Fibroblast of the aortic adventitia (primary cell): ENCODE data around the gene TOR4A. TPM values are rescaled to one million over a fixed set of nuclear protein-coding genes. Genes with fewer than 3 reads are reported as not detected.

ENCODE experiments used
- DNase-seq: peaks from one replicate; pipeline ENCODE4 v3.0.0-alpha.2; 2010; ENCODE audit warnings: low read depth
- H3K4me3 ChIP-seq: 2 replicates; pipeline ENCODE4 v1.5.1; 2011; ENCODE audit warnings: low read depth, mild to moderate bottlenecking, control low read depth, low read length, moderate library complexity
- total RNA-seq: library from RNA; depleted of rRNA; stranded (reverse); fragments of >200 nt; gene quantifications from 2 replicates; pipeline ENCODE4 v1.2.3, GENCODE V29; 2012; ENCODE audit warnings: low replicate concordance
- TF ChIP-seq, protein P1 (sequence below): IDR thresholded peaks from 2 replicates; pipeline ENCODE4 v1.5.1; 2011; ENCODE audit warnings: mild to moderate bottlenecking, low read length, control low read depth, inconsistent platforms; ENCODE audit not compliant: insufficient read depth

Gene TOR4A
- total RNA-seq, 1 donor, result 31.3 TPM

GRCh38 chr9:137303893-137304382 lies 26.4 kb downstream of the TOR4A start:
- TF ChIP-seq, protein P1, sequence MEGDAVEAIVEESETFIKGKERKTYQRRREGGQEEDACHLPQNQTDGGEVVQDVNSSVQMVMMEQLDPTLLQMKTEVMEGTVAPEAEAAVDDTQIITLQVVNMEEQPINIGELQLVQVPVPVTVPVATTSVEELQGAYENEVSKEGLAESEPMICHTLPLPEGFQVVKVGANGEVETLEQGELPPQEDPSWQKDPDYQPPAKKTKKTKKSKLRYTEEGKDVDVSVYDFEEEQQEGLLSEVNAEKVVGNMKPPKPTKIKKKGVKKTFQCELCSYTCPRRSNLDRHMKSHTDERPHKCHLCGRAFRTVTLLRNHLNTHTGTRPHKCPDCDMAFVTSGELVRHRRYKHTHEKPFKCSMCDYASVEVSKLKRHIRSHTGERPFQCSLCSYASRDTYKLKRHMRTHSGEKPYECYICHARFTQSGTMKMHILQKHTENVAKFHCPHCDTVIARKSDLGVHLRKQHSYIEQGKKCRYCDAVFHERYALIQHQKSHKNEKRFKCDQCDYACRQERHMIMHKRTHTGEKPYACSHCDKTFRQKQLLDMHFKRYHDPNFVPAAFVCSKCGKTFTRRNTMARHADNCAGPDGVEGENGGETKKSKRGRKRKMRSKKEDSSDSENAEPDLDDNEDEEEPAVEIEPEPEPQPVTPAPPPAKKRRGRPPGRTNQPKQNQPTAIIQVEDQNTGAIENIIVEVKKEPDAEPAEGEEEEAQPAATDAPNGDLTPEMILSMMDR, result no peak
- no peak overlapping the region for H3K4me3 ChIP-seq
- DNase-seq, result no peak

DNA sequence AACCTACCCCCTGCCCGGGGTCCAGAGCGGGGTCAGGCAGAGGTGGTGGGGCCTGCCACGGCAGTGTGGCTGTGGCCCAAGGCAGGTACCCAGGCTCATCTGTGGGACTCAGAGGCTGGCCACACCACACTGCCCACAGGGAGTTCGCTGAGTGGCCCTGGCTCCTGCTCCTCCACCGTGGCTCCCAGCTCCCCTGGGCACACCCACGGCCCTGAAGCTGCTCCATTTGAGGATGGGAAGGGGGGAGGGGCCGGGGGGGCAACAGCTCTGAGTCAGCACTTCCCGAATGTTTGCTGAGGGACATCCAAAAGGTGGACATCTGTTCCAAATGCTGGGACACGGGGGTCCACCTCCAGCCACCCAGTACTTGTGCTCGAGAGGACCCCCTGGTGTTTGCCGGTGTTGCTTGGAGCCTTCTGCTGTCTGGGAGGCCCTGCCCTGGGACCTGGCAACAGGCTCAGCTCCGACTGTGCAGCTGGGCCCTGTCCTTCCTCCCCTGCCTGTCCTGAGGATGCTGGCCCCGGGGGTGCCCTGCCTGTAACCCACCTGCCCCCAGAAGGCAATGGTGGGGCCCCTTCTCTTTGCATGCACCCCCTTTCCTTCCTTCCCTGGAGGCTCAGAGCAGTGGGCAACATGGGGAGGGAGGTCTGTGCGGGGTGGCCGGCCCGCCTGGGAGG lies 27.0 kb downstream of the TOR4A start:
- DNase-seq, result no peak
- H3K4me3 ChIP-seq, result no peak overlapping the region
- TF ChIP-seq, protein P1, result peak; percentile 7

GRCh38 chr9:137305060-137305797 lies 27.7 kb downstream of the TOR4A start:
- no peak for DNase-seq
- TF ChIP-seq, protein P1, result peak; percentile 17
- H3K4me3 ChIP-seq, result no peak overlapping the region

- no peak for DNase-seq
- no peak overlapping the region for H3K4me3 ChIP-seq
- TF ChIP-seq, protein P1, result no peak
Measured at GRCh38 chr9:137305798-137306065, 28.2 kb downstream of the TOR4A start.

DNA sequence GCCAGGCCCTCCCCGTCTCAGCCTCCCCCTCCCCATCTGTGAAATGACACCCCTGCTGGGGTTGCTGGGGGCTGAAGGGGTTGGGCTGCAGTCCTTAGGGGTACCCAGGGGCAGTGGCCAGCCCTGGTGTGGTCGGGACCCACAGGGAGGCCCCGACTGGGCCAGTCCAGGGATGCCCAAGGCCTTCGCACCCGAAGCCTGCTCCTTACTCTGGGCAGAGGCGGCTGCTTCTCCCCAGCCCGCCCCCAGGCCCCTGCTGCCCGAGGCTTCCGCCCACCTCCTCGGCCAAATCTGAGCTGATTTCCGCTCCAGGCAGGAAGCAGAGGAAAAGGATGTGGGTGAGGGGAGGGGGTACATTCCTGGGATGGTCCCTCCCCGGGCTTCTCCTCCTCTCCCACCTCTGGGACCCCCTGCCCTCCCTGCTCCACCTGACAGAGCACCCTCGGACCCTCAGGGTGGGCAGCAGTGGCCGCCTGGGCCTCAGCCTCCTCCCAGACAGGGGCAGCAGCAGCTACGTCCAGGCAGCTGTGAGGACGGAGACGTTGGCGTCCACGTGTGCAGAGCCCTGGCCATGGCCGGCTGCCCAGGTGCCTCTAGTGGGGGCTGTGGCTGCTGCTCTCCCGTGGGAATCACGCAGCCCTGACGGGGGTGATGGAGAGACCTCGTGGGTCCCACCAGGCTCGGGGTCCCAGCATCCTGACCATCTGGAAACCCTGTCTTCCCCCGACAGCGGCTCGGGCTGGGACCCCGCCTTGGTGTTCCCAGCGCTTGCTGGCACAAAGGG lies 28.7 kb downstream of the TOR4A start:
- no peak for DNase-seq
- H3K4me3 ChIP-seq, result no peak overlapping the region
- TF ChIP-seq, protein P1, result no peak

DNA sequence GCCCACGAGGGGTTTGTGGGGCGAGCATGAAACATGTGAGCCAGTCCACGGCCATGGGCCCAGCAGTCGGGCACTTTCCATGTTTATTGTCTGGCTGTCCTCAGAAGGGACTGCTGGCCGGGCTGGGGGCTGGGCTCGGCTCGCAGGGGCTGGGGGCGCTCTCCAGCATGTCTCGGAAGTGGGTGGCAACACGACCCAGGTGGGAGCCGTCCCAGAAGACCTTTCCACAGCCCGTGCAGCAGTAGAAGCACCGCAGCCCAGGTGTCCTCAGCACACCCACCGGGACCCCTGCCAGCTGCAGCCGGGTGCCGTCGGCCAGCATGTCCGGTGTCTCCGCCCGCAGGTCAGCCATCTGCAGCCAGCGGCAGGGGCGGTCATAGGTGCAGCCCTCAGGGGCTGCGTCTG lies 29.3 kb downstream of the TOR4A start:
- TF ChIP-seq, protein P1, result no peak
- no peak overlapping the region for H3K4me3 ChIP-seq
- DNase-seq, result no peak
